ENCODE results near the gene C12orf76.
"Not testable (repeated sequence)": the region's sequence is repeated elsewhere in the genome, so short reads cannot be mapped to it uniquely, and the experiment has no call there.

The C12orf76 gene

GRCh38 chr12:110091136-110091711 is 42.9 kb upstream of the C12orf76 start (continued):
- TF ChIP-seq KLF10 (tag by site-specific recombination; IDR thresholded peaks at IDR 0.05) (no peak), IKZF3 (tag by site-specific recombination; IDR thresholded peaks at IDR 0.05) (no peak)
- TF ChIP-seq, protein P1, sequence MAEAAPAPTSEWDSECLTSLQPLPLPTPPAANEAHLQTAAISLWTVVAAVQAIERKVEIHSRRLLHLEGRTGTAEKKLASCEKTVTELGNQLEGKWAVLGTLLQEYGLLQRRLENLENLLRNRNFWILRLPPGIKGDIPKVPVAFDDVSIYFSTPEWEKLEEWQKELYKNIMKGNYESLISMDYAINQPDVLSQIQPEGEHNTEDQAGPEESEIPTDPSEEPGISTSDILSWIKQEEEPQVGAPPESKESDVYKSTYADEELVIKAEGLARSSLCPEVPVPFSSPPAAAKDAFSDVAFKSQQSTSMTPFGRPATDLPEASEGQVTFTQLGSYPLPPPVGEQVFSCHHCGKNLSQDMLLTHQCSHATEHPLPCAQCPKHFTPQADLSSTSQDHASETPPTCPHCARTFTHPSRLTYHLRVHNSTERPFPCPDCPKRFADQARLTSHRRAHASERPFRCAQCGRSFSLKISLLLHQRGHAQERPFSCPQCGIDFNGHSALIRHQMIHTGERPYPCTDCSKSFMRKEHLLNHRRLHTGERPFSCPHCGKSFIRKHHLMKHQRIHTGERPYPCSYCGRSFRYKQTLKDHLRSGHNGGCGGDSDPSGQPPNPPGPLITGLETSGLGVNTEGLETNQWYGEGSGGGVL (tag by site-specific recombination; IDR thresholded peaks at IDR 0.05): no peak

GRCh38 chr12:110090266-110091135 is 42.2 kb upstream of the C12orf76 start:
- Histone ChIP-seq H3K4me1 (ENCODE audit: control insufficient read depth, insufficient read depth, low read length) (no peaks in the 10 kb centered on the region), H3K4me3 (ENCODE audit: low read depth, low read length) (no peak overlapping the region), H3K9me3 (ENCODE audit: control insufficient read depth, insufficient read depth, low read depth, low read length) (no peaks in the 10 kb centered on the region), H3K27ac (ENCODE audit: extremely low read depth, low read depth, low read length) (no peak overlapping the region), H3K36me3 (ENCODE audit: control insufficient read depth in 2 of 2, insufficient read depth in 1 of 2, low read length in 2 of 2) (no peaks in the 10 kb centered on the region)
- ChIA-PET POLR2A (no interaction called here), CTCF (interaction anchor here (0.6 to 1.8 kb wide), 7 partner anchors 11 to 868 kb away, joined by 3 to 11 read pairs (median 3); no protein-coding TSS in a partner anchor)
- TF ChIP-seq ZNF76 (tag by site-specific recombination; IDR thresholded peaks at IDR 0.05; ENCODE audit: borderline replicate concordance, low read depth) (no peak), ZNF121 (tag by site-specific recombination; IDR thresholded peaks at IDR 0.05) (0 out of 2 replicates have a peak, but pooled peaks have one; percentile 46)

DNA sequence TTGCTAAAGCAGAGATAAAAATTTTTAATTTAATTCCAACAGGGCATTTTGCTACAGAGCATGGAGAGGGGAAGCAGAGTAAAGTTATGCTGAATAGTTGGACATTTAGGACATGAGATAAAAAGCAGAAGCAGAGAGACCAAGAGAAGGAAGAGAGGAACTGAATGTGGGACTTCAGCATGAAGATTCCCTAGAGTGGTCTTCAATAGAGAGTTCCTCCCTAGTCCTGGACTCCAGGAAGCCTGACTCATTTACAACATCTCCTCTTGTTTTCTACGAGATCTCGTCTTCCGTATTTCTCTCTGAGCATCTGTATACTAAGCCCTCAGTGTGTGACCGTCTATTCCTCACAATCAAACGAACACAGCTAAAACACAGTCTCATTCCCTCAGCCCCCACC is 40.6 kb upstream of the C12orf76 start:
- Histone ChIP-seq H3K4me1 (ENCODE audit: control insufficient read depth, insufficient read depth, low read length) (no peaks in the 10 kb centered on the region), H3K36me3 (ENCODE audit: control insufficient read depth in 2 of 2, insufficient read depth in 1 of 2, low read length in 2 of 2) (no peaks in the 10 kb centered on the region), H3K9me3 (ENCODE audit: control insufficient read depth, insufficient read depth, low read depth, low read length) (no peaks in the 10 kb centered on the region), H3K27ac (ENCODE audit: extremely low read depth, low read depth, low read length) (no peak overlapping the region), H3K4me3 (ENCODE audit: low read depth, low read length) (no peak overlapping the region)
- POLR2A ChIA-PET: no interaction called here
- CTCF ChIA-PET: interaction anchor here (1.8 kb wide), 1 partner anchor 12 kb away, joined by 11 read pairs; no protein-coding TSS in a partner anchor
- TF ChIP-seq ZNF341 (tag by site-specific recombination; IDR thresholded peaks at IDR 0.05; ENCODE audit: low read depth) (no peak), ZBTB49 (tag by site-specific recombination; IDR thresholded peaks at IDR 0.05; ENCODE audit: low read depth) (no peak), EGR2 (tag by site-specific recombination; IDR thresholded peaks at IDR 0.05; ENCODE audit: low read depth) (no peak)
- TF ChIP-seq, protein P2, sequence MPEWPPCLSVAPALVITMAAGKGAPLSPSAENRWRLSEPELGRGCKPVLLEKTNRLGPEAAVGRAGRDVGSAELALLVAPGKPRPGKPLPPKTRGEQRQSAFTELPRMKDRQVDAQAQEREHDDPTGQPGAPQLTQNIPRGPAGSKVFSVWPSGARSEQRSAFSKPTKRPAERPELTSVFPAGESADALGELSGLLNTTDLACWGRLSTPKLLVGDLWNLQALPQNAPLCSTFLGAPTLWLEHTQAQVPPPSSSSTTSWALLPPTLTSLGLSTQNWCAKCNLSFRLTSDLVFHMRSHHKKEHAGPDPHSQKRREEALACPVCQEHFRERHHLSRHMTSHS (tag by site-specific recombination; IDR thresholded peaks at IDR 0.05): no peak

GRCh38 chr12:110088216-110088615 is 39.9 kb upstream of the C12orf76 start:
- POLR2A ChIA-PET; H3K36me3 ChIP-seq (ENCODE audit: control insufficient read depth in 2 of 2, insufficient read depth in 1 of 2, low read length in 2 of 2); H3K27ac ChIP-seq (ENCODE audit: extremely low read depth, low read depth, low read length); H3K9me3 ChIP-seq (ENCODE audit: control insufficient read depth, insufficient read depth, low read depth, low read length); H3K4me1 ChIP-seq (ENCODE audit: control insufficient read depth, insufficient read depth, low read length); H3K4me3 ChIP-seq (ENCODE audit: low read depth, low read length): not testable (repeated sequence)
- CTCF ChIA-PET: interaction anchor here (0.7 to 1.1 kb wide), 2 partner anchors 14 to 343 kb away, joined by 3 to 6 read pairs; no protein-coding TSS in a partner anchor
